Right renal pelvis (tissue), 4 donors: Measurements from ENCODE around the gene DMRTB1. TPM values are rescaled to one million over a fixed set of nuclear protein-coding genes. Genes with fewer than 3 reads are reported as not detected.

Source experiments
- DNase-seq, 4 donors: peaks; one replicate each; pipeline ENCODE4 v3.0.0-alpha.2; 2013; ENCODE audit warnings: low read depth in 4 of 4, low spot score in 3 of 4, missing footprints in 1 of 4
- polyA plus RNA-seq, 4 donors: library from polyadenylated mRNA; unstranded; fragments of 120-200 nt; gene quantifications; one replicate each; pipeline ENCODE4 v1.2.1, GENCODE V29; 2013; ENCODE audit not compliant: insufficient read length in 4 of 4

Gene DMRTB1
- polyA plus RNA-seq, 4 donors = 0.04 to 0.18 (median 0.17) TPM; not detected in 1

DNA sequence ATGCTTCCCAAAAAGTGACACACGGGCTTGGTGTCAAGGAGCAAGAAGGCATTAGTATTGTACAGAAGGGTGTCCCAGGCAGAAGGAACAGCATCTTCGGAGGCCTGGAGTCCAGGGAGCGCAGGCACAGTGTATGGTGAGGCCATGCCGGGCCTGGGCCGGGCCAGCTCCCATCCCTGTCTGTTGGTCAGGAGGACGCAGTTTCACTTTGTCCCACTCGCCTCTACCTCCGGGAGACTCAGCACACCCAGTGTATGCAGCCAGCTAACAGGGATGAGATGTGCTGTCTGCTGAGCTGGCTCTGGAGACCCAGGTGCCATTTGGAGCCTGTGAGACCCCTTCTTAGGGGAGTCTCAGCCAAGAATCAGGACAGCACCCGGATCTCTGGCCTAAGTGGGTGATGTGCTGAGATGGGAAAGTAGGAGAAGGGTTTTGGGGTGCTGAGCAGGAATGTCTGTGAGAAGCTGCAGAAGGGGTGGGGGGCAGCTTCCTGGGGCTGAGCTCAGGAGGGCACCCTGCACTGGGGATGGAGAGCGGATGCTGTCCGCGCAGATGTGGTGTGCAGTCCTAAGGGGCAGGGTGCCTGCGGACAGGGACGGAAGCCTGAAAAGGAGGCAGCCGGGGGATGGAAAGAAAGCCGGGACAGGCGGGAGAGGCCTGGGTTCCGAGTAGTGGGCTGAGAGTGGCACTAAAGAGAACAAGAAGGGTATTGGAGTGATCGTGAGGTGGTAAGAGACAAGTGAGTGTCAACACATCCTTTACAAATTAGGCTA lies 25.7 kb downstream of the DMRTB1 start:
- no peak for DNase-seq

DNA sequence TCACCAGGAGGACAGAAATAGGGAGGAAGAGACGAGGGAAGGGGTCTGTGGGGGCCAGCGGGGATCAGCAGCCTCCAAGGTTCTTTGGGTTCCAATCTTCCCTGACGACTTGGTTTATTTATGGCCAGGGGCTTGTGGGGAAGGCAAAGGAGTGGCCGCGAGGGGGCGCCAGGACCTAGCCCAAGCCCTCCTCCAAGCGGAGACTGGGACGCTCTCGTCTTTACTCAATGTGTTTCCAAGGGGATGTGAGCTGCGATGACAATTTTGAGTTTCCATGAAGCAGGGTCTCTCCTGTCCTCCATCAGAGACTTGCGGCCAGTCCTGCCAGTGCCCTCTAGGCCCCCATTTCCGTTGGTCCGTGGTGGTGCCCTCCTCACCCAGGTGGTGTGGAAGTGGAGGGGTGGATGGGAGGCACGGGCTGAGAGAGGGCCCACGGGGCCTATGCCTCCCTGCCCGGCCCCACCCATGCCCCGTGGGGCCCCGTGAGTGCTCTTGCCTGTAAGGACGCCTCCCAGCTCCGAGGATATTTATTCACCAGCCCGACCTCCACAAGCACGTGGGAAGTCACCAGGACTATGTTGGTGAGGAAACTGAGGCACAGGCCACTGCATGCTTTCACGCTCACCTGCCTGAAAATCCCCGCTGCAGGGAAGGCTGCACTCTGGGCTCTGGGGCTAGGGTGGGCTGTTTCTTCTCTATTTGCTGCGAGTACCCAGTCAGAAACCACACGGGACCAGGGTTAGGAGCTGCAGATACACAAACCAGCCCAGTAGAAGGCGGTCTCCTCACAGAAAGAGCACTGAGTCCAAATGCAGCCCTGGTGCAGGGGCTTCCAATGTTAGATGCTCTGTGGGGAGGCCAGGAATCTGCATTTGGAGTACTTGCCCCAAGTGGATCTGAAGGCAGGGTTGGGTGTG lies 26.5 kb downstream of the DMRTB1 start:
- peak in 3 of 4 donors; percentile 65 to 78 (median 76) for DNase-seq

DNA sequence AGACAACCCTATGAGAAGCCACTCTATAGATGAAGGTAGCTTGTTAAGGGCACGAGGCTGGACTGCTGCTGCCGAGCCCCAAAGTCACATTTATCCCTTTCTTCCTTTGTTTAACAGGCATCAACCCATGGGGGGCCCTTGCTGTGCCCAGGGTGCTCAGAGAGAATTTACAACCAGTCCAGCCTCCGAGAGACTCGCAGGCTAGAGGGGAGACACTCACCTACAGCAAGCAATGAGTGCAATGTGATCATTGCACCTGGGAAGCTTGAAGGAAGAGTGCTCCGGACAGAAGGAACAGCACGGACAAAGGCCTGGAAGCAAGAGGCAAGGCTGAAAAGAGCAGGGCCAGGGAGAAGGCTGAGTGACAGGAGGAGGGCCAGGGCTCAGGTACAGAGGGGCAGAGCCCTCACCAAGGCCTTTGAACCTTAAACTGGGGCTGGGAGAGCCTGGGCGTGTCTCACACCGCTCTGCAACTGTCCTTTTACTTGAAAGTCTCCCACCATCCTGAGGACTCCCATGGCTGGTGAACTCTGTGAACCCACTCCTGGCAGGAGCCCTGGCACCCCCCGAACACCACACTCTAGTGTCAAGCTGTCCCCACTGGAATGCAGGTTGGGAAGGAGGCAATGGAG lies 27.3 kb downstream of the DMRTB1 start:
- no peak for DNase-seq

DNA sequence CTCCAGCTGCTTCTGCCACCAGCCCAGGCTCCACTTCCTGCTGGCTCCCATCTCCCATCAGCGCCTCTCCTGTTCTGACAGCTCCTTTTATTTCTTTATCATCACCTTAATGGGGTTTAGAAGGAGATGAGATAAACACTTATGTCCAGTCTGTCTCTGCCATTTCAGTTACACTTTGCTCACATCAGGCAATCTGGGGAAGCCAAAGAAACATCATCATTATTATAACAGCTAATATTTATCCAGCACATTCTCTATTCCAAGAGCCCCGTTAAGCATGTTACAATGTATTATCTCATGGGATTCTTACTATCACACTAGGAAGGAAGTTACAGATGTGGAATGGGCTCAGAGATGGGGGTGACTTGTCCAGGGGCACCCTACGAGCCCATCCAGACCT lies 31.2 kb downstream of the DMRTB1 start:
- no peak for DNase-seq

DNA sequence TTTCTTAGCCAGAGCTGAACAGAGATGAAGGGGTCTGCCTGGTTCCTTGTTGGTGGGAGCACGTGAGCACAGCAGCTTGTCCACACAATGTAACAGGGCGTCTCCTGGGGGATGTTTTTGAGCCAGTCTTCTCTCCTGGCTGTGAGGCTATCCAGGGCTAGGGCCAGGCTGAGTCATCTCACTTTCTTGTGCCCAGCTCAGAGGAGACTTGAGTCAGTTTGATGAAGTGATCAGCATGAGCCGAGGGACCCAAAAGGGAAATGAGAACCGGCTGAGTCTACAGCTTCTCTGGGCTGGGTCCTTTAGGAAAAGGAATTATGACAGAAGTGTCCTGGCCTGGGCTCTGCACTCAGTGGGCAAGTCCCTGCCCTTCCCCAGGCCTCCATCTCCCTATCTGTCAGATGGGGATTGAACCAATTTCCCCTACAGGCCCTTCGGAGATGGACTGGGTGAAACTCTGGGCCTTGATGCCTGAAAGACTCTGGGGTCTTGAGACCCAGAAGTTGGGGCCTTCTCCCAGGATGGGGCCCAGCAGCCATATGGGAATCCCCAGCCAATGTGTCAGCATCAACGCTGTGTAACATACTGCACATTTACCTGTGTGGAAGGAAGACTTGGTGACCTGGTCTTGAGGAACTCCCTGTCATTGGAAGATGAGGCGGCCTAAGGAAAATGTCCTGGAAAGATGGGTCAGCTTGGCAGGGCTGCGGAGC lies 36.6 kb downstream of the DMRTB1 start:
- DNase-seq = no peak

DNA sequence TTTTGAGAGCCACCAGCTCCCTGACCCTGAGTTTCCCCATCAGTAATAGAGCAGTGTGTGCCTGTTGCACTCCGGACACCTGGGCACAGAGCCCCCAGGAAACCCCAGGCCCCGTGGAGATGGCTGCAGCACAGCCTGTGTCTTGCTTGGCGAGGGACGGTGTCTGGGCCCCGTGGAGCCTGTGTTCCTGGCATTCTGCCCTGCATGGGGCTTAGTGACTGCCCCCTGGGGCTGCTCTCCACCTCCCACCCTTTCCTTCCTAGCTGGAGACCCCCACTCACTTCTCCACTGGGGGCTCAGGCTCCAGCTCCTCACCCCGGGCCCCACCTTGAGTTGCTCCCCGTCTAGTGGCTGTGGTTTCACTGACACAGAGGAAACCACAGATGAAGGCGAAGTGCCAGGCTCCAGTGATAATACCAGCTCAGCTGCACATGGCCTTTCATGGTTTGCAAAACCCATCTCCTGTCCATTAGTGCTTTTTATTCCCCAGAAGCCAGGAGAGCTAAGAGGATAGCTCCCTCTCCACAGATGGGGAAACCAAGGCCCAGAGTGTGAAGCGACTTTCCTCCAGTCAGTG lies 39.4 kb downstream of the DMRTB1 start:
- DNase-seq = no peak

DNA sequence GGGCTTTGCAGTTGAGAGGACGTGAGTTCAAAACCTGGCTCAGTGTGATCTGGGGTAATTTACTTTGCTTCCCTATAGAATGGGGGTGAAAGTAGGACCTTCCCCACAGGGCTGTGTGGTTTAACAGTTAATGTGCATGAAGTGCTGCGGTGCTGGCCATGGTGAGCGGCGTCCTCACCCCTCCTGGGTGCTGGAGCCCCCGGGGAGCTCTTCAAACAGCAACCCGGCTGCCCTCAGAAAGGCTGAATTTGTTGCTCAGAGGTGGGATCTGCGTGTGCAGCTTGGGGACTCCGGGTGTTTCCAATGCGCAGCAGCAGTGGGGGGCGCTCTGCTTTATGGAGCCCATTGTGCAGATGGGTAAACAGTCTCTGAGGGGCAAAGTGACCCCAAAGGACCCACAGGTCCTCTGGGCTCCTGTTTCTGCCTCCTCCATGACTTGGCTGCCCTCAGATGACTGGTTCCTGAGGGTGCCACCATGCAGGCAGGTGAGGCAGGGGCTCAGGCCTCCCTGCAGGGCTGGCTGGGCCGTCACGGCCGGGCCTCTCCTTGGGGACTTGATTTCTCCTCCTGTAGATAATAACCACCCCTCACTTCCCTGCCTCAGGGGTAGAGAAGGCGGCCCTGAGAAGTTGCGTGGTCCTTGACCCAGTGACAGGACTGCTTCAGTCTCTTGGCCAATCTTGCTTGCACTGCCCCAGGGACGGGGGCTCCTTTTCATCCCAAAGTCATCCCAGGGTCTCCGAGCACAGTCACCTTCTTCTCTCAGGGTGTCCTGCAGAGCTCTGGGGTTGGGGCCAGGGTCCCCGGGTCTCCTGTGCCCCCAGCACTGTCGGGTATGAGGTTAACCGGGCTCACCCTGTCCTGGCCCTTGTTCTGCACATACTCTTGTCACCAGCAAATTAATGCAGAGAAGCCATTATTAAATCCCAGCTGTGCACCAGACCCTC lies 40.3 kb downstream of the DMRTB1 start:
- DNase-seq = no peak

DNA sequence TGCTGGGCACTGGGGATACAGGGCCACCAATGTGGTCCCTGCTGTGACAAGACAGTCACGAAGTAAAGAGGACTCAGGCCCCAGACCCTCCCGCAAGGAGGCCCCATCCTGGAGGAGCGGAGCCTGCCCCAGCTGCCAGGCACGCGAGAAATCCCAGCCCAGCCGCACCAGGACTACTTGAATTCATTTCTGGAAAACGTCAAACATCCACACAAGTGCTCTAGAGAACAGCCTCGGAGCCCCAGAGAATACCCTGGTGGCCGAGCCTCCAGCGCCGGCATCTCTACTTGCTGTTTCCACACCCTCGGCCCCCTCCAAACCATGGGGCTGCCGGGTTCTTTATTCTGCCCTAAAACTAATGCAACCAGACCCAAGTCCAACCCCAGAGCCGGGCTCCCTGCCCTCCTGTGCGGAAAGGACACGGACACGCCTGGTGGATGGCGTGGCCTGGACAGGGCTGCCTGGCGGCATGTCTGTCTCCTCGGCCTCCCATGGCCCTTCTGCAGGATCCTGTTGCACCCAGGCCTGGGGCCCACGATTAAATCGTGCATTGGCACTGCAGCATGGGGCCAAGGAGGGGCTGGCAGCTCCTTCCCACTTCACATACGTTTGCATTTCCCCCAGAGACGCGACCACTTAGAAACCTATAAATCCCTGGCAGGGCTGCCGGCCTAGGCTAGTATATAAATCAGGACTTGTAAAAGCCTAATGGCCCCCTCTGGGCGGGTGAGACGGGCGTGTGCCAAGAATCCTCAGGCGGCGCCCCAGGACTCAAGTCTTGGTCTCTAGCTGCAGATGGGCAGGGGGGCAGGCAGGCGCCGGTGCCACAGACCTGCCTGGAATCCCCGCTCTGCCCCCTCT lies 41.2 kb downstream of the DMRTB1 start:
- no peak for DNase-seq

DNA sequence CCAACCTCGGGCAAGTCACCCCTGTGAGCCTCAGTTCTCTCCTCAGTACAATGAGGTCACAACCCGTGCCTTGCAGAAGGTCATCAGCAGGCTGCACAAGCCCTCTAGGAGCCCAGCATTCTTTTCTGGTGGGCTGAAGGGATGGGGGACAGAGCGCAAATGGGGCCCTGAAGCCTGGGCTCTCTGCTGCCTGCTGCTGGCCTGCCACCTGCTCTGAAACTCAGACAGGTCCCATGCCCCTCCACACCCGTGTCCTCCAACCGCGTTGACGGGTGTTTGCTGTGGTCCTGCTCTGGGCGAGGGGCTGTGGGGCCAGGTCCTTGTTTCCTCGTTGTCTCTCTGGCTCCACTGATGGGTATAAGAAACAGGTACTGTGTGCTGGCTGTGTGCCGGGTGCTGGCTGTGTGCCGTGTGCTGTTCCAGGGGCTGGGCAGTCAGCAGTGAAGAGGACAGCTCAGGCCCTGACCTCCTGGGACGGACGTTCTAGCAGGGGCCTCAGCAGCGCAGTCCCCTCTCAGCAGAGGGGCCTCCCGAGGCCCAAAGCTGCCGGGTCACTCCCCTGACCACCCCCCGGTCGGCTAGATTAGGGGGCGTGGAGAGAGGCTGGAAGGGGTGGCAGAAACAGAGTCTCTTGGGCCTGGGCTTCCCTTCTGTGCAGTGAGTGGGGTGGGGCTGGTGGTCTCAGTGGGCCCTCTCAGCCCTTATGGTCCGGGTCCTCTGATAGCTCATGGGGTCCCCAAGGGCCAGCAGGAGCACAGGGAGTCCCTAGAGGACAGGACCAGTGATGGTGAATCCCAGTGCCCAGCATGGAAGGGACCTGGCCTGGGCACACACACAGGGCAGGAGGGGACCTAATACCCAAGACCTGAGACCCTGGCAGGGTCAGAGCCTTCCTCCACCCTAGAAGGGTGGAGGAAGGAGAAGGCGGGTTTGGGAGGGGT lies 42.1 kb downstream of the DMRTB1 start:
- DNase-seq = no peak

DNA sequence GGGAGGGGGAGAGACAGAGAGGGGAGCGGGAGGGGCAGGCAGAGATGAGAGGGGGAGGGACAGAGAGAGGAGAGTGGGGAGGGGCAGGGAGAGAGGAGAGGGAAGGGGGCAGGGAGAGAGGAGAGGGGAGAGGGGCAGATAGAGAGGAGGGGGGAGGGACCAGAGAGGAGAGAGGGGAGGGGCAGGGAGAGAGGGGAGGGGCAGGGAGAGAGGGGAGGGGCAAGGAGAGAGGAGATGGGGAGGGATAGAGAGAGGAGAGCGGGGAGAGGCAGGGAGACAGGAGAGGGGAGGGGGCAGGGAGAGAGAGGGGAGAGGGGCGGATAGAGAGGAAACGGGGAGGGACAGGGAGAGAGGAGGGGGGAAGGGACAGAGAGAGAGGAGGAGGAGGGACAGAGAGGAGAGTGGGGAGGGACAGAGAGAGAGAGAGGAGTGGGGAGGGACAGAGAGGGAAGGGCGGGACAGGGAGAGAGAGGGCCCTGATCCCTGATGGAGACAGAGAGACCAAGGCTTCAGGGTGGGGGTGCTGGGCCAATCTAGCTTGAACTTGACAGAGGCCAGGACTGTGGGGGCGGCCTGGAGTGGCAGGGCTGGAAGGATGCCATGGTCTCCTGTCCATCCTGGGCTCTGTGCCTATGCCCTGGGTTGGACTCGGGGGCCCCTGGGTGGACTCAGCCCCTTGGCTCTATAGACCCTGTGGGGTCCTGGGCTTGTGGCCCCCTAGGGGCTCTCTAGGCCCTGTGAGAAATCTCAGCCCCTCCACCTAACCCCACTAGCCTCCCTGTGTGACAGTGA lies 43.6 kb downstream of the DMRTB1 start:
- DNase-seq = no peak

DNA sequence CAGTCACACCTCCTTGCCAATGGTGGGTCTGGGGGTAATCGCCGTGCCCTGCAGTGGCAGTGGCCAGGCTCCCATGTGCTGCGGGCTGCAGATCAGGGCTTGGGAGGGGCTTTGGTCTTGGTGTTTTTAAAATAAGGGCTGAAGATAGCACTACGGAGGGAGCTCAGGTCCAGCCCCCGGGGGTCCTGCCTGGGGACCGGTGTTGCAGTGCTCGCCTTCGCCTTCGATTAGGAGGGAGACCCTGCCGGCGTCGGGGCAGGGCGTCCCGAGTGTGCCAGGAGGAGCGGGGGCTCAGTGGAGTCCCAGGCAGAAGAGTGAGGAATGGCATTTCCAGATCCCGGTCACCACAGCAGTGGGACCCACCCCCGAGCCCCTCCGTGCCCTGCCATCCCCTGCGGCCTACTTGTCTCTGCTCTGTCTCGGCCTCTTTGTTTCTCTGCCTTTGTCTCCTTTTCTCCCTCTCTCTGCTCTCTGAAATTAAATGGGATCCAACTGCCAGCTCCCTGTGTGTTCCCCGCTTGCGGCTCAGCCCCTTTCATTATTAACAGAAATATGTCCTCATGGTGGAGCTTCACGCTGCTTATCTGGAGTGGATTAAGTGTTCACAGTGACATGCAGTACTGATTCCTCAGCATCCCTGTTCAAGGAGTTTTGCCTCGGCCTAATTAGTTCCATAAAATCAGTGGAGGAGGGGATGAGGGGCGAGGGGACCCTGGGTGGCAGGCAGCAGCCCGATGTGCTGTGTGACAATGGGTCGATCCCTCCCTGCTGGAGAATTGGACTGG lies 44.4 kb downstream of the DMRTB1 start:
- DNase-seq = no peak

DNA sequence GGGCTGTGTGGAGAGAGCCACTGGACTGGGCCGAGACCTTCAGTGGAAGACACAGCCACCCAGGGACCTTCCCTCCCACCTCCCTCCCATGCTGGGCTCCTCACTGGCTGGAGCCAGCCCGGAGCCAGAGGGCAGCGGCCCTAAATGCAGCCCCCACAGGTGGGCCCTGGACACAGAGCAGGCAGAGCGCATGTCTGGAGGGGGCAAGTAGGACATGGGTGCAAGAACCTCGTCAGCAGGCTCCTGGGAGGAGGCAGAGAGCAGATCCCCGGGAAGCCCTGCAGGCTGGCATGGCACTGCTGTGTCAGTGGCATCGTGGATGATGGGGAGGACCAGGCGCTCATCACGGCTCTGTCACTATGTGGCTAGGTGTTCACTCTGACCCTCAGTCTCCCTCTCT lies 45.7 kb downstream of the DMRTB1 start:
- no peak for DNase-seq

DNA sequence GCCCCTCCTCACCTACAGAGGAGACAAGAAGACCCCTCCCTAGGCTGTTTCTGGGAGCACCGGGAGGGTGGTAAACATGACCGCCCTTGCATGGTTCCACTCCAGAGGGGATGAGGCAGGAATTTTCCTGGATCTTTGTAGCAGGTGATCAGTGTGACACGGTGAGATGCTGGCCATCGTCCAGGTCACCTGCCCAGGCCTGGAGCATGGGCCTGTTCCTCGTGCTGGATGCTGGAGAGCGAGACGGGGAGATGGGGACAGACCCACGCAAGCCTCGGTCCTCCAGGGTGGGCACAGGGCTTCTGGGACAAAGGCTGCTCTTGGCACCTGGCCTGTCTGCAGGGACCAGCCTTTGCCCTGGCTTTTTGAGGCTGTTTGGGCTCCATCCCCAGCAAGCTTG lies 46.2 kb downstream of the DMRTB1 start:
- DNase-seq = no peak

DNA sequence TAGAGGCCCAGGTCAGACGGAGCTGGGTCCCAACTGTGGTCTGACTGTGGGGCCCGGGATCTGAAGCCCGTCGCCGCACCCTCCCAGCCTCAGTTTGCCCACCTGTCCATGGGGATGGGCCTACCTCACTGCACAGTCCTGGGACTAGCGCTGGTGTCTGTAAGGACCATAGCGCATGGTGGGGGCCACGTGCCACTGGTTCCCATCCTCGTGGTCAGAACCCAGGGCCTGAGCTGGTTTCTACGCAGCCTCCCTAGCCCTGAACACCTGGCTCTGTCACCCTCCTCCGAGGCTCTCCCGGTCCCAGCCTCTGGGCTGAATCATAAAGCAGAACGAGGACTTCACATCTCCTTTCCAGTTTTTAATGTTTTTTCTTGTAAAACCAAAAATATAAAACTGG lies 46.7 kb downstream of the DMRTB1 start:
- DNase-seq = no peak

DNA sequence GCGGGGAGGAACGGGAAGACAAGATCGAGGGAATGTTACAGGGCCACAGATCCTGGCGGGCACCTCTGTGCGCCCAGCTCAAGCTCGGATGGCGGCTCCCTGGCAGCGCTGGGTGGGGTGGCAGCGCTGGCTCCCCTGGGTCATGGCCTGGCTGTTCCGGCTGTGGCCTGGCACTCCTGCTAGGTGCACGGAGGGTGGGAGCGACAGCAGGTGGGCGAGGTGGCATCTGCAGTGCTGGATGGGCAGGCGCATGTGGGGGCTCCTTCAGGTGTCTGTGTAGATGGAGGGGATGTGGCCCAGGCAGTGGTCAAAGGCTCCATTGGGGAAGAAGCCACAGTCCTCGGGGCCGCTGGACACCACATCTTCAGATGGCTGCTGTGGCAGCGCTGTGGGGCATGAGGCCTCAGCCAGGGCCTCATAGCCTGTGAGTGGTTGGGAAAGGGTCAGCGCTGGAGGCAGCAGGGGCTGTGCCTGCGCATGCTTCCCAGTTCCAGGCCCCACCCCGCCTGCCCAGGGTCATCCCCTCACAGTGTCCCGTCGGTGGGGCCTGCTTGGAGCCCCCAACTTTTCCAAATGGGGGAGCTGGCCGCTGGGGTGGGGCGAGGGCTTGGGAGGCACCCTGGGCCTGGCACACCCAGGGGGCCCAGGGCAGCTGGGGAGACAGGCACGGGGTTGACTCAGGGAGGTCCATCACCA lies 47.3 kb downstream of the DMRTB1 start:
- no peak for DNase-seq
